DND-41 (cell line): ENCODE measurements around the gene MTOR.

Experiments
- EZH2 ChIP-seq: IDR thresholded peaks from 3 replicates; pipeline ENCODE4 v1.6.1; 2012; ENCODE audit warnings: borderline replicate concordance, low read depth, mild to moderate bottlenecking, moderate library complexity, low read length, inconsistent platforms; ENCODE audit not compliant: severe bottlenecking
- TF ChIP-seq, protein P1 (sequence below): IDR thresholded peaks from 2 replicates; pipeline ENCODE4 v1.5.1; 2012; ENCODE audit warnings: borderline replicate concordance, low read length, moderate library complexity, mild to moderate bottlenecking; ENCODE audit not compliant: poor library complexity, severe bottlenecking; ENCODE audit errors: extremely low read depth

DNA sequence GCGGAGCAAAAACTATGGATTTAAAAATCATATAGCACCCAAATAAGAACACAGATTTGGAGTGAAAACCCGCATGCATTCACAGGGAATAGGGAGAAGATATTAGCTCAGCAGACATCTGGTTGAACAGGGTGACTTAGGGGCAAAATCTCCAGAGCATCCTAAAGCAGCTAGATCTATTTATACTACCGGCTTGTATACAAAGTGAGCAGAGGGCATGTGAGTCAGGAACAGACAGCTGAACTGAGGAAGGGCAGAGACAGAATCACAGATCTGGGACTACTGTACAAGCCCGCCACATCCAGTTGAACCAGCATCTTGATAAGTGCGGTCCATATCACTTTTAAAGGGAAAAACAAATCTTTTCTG is 127.5 kb downstream of the MTOR start:
- TF ChIP-seq, protein P1, sequence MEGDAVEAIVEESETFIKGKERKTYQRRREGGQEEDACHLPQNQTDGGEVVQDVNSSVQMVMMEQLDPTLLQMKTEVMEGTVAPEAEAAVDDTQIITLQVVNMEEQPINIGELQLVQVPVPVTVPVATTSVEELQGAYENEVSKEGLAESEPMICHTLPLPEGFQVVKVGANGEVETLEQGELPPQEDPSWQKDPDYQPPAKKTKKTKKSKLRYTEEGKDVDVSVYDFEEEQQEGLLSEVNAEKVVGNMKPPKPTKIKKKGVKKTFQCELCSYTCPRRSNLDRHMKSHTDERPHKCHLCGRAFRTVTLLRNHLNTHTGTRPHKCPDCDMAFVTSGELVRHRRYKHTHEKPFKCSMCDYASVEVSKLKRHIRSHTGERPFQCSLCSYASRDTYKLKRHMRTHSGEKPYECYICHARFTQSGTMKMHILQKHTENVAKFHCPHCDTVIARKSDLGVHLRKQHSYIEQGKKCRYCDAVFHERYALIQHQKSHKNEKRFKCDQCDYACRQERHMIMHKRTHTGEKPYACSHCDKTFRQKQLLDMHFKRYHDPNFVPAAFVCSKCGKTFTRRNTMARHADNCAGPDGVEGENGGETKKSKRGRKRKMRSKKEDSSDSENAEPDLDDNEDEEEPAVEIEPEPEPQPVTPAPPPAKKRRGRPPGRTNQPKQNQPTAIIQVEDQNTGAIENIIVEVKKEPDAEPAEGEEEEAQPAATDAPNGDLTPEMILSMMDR = no peak
- no peak for TF ChIP-seq EZH2
